GM21529 (cell line): ENCODE results near the gene ENPP7.

Experiments used
- ATAC-seq: cut with Tn5 transposase; IDR thresholded peaks from one replicate; pipeline ENCODE4 v1.9.1; 2021; ENCODE audit not compliant: unreplicated experiment

The ENPP7 gene

DNA sequence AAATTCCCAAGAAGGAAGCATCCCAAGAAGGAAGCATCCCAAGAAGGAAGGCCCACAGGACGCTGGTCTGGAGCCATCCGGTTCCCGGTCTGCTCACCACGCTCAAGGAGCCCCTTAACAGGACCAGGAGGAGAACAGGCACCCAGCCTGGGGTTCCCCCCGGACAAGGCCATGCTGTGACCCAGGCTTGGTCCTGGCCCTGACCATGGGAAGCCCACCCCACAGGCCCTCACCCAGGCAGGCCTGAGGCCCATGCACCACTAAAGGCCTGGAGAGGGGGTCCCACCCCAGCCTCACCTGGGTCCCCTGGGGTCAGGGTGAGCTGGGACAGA is 340 bp upstream of the ENPP7 start:
- no peak for ATAC-seq

- no peak for ATAC-seq
Measured at GRCh38 chr17:79732254-79732653, 1.5 kb downstream of the ENPP7 start.

DNA sequence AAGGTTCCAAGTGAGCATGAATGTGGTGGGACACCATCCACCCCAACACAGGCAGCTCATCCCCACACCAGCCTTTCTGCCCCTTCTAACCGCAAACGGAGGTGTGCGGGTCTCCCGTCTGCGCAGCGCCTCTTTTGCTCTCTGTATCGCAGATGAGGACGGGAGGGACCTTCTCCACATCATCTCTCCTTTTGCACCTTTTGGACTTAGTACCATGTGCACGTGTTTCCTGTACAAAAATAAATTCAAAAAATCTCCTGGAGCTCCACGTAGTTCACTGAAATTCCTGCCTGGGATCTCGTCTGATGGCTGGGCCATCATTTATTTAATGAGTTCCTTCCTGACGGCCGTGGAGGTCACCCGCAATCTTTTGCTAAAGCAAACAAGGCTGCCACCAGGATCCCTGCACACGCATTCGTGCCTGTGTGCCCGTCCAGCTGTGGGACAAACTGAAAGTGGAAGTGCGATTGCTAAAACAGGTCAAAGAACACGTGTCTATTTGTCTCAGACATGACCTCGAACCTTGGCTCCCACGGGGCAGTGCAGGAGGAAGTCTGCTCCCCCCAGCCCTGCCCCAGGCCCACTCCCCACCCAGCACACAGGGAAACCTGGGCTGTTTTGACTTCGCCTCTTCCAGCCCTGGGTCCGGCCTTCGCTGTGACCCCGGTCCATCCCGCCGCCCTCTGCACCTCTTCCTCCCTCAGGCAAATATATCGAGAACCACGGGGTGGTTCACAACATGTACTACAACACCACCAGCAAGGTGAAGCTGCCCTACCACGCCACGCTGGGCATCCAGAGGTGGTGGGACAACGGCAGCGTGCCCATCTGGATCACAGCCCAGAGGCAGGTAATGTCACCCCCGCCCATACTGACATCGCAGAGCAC is 2.3 kb downstream of the ENPP7 start:
- no peak for ATAC-seq

GRCh38 chr17:79733692-79734070 is 2.9 kb downstream of the ENPP7 start:
- ATAC-seq: no peak

DNA sequence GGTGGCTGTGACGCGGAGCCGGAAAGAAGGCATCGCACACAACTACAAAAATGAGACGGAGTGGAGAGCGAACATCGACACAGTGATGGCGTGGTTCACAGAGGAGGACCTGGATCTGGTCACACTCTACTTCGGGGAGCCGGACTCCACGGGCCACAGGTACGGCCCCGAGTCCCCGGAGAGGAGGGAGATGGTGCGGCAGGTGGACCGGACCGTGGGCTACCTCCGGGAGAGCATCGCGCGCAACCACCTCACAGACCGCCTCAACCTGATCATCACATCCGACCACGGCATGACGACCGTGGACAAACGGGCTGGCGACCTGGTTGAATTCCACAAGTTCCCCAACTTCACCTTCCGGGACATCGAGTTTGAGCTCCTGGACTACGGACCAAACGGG is 4.4 kb downstream of the ENPP7 start:
- no peak for ATAC-seq

GRCh38 chr17:79737046-79737921 is 6.5 kb downstream of the ENPP7 start:
- ATAC-seq: no peak

DNA sequence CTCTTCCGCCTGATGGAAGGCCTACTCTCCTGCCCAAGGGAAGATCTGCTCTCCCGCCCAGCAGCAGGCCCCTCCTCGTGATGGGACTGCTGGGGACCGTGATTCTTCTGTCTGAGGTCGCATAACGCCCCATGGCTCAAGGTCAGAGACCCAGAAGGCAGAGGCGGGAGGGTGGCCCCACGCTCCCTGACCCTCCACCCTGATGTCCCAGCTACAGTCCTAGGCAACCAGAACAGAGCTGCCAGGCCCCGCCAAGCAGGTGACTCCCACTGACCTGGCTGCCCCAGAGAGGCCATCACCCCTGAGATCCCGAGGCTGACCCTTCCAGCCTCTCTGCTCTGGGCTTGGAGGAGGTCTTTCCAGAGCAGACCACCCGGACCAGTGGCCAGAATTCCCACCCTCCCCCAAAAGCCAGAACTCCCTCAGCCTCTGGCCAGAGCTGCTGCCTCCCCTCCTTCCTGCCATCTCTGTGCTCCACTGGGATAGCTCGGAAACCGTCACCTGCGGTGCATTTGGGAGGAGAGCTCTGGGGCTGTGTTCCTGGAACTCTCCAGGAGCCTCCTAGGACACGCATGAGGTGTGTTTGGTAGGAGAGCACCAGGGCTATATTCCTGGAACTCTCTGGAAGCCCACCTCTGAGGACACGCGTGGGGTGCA is 7.3 kb downstream of the ENPP7 start:
- no peak for ATAC-seq

GRCh38 chr17:79738643-79739042 is 7.9 kb downstream of the ENPP7 start:
- ATAC-seq: no peak

DNA sequence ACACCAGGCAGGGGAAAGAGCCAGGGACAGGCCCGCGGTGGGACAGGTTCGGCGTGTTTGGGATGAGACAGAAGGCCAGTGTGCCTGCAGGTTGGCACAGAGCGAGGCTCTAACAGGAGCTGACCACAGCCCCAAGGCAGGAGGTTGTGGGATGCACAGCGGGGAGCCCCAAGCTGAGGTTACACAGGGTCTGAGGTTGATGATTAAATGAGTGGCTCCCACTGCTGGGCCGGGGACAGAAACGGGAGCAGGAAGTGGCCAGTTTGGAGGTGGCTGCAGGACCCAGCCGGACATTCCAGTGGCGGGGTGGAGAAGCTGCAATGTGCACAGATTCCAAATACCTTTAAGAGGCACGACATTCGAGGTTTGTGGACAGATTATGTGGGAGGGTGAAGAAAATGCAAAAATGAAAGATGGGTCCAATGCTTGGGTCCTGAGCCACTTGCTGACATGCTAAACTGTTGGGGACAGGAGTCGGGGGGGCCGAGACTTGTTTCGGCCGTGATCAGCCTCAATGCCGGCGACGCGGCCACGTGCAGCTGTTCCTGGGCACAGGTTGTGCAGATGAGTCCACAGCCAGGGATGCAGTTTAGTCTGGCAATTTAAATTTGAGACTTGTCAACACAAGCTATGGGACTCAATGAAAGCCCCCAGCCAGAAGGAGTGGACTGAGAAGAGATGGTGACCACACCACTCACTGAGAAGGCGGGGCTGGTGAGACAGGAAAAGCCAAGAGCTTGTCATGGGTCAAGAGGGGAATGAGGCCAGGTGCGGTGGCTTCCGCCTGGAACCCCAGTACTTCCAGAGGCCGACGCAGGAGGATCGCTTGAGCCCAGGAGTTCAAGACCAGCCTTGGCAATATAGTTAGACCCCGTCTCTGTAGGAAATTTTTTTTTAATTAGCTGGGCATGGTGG is 8.7 kb downstream of the ENPP7 start:
- no peak for ATAC-seq

GRCh38 chr17:79740413-79740812 is 9.7 kb downstream of the ENPP7 start:
- no peak for ATAC-seq

DNA sequence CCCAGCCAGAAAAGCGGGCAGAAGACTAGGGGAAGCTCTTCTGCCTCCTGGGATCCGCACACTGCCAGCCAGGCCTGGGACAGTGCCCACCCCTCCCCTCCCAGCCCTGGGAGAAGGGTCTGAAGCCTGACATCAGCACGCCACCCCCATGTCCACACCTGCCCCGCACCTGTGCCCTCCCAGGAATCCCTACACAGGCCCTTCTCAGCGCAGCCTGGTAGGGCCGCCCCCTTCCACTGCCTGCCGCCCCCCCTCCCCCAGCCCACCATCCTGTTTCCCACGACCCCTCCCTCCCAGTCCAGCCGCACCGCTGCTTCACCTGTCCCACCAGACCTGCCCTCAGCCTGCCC is 10.6 kb downstream of the ENPP7 start:
- no peak for ATAC-seq

GRCh38 chr17:79741751-79742588 is 11.2 kb downstream of the ENPP7 start:
- no peak for ATAC-seq

GRCh38 chr17:79742589-79742918 is 11.8 kb downstream of the ENPP7 start:
- no peak for ATAC-seq

DNA sequence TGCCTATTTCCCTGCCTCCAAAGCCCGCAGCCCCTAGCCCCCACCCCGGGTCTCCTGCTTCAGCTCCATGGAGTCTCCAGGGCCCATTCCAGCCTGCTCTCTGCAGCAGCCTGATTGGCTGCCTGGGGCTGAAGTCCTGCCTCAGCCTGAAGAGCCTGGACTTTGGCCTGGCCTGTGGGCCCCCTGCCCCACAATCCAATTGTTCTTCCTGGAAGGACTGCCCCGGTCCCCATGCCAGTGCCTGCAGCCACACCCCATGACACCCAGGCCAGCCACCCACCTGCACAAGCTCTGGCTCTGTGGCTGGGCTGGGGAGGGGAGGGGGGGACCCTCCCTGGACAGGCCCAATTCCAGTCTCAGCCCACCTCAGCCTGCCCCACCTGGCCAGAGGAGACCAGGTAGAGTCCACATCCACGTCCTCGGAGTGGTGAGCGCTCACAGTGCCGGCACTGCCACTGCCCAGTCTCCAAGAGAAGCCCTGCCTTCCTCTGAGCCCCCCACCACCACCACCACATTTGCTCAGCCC is 12.3 kb downstream of the ENPP7 start:
- no peak for ATAC-seq

GRCh38 chr17:79743614-79744013 is 12.9 kb downstream of the ENPP7 start:
- ATAC-seq: no peak

GRCh38 chr17:79745641-79746105 is 14.9 kb downstream of the ENPP7 start:
- no peak for ATAC-seq

GRCh38 chr17:79746889-79747507 is 16.3 kb downstream of the ENPP7 start:
- no peak for ATAC-seq

- no peak for ATAC-seq
Measured at GRCh38 chr17:79747508-79748294, 17.0 kb downstream of the ENPP7 start.
